H1 (cell line): ENCODE data around the gene STAT5A. TPM values are rescaled to one million over a fixed set of nuclear protein-coding genes. Genes with fewer than 3 reads are reported as not detected.
A peak's percentile ranks its signal among the peaks of the same experiment; 100 is the strongest.

Experiments used
- ASH2L ChIP-seq: fragments of 200-600, 300-600 bp; sonication (generic); IDR thresholded peaks from one replicate; pipeline ENCODE4 v1.7.1; 2017; ENCODE audit warnings: low read length
- ATF2 ChIP-seq: IDR thresholded peaks from 2 replicates; pipeline ENCODE4 v1.6.1; 2012; ENCODE audit warnings: low read length, inconsistent platforms
- BACH1 ChIP-seq: IDR thresholded peaks from 2 replicates; pipeline ENCODE4 v1.6.1; 2012; ENCODE audit warnings: low read length, improper control_type of control experiment
- BCL11A ChIP-seq, 2 experiments: IDR thresholded peaks; one replicate each; pipeline ENCODE4 v1.6.1; 2011; ENCODE audit warnings: low read depth in 2 of 2, low read length in 2 of 2, mild to moderate bottlenecking in 2 of 2
- CHD2 ChIP-seq: IDR thresholded peaks from 2 replicates; pipeline ENCODE4 v1.6.1; 2012; ENCODE audit warnings: low read length, improper control_type of control experiment
- CREB1 ChIP-seq: IDR thresholded peaks from 2 replicates; pipeline ENCODE4 v1.6.1; 2012; ENCODE audit warnings: inconsistent platforms
- EZH2 ChIP-seq: fragments of 200-600 bp; sonication (generic); IDR thresholded peaks from 2 replicates; pipeline ENCODE4 v1.7.1; 2012; ENCODE audit warnings: low read depth, mild to moderate bottlenecking, moderate library complexity, low read length, inconsistent platforms; ENCODE audit not compliant: severe bottlenecking
- HDAC6 ChIP-seq: IDR thresholded peaks from one replicate; pipeline ENCODE4 v1.7.1; 2012; ENCODE audit warnings: low read depth, mild to moderate bottlenecking, inconsistent platforms, low read length, moderate library complexity
- KDM4A ChIP-seq: IDR thresholded peaks from one replicate; pipeline ENCODE4 v1.7.1; 2012; ENCODE audit warnings: low read depth, mild to moderate bottlenecking, moderate library complexity, low read length, inconsistent platforms; ENCODE audit not compliant: severe bottlenecking
- NANOG ChIP-seq: IDR thresholded peaks from 2 replicates; pipeline ENCODE4 v1.6.1; 2011; ENCODE audit warnings: low read length, low read depth, mild to moderate bottlenecking, inconsistent platforms; ENCODE audit not compliant: insufficient read depth, poor library complexity, severe bottlenecking
- POLR2A ChIP-seq, 2 experiments: IDR thresholded peaks; 1 replicate in 1 of 2; 2 replicates in 1 of 2; pipeline ENCODE4 v1.6.1; 2011; ENCODE audit warnings: low read depth in 2 of 2, low read length in 2 of 2, mild to moderate bottlenecking in 2 of 2; ENCODE audit errors: control extremely low read depth in 1 of 2
- POLR2AphosphoS5 ChIP-seq: IDR thresholded peaks from 2 replicates; pipeline ENCODE4 v1.6.1; 2011; ENCODE audit warnings: low read depth, low read length
- POU5F1 ChIP-seq: IDR thresholded peaks from 2 replicates; pipeline ENCODE4 v1.6.1; 2011; ENCODE audit warnings: low read depth, mild to moderate bottlenecking, low read length, moderate library complexity
- RBBP5 ChIP-seq: IDR thresholded peaks from 2 replicates; pipeline ENCODE4 v1.7.1; 2012; ENCODE audit warnings: low read depth, mild to moderate bottlenecking, inconsistent platforms, low read length, moderate library complexity, borderline replicate concordance
- RXRA ChIP-seq: IDR thresholded peaks from 2 replicates; pipeline ENCODE4 v1.6.1; 2011; ENCODE audit warnings: low read depth, mild to moderate bottlenecking, low read length, moderate library complexity; ENCODE audit not compliant: insufficient read depth
- SIN3A ChIP-seq, 2 experiments: IDR thresholded peaks in 1 of 2; conservative IDR thresholded peaks in 1 of 2; 2 replicates each; pipeline ENCODE4 v1.6.1; 2011 to 2012; ENCODE audit warnings: low read length in 2 of 2, improper control_type of control experiment in 1 of 2, low read depth in 1 of 2, mild to moderate bottlenecking in 1 of 2
- SIRT6 ChIP-seq: IDR thresholded peaks from one replicate; pipeline ENCODE4 v1.7.1; 2012; ENCODE audit warnings: low read length, inconsistent platforms
- SIX5 ChIP-seq: IDR thresholded peaks from 2 replicates; pipeline ENCODE4 v1.6.1; 2011; ENCODE audit warnings: mild to moderate bottlenecking, low read depth, low read length
- SP1 ChIP-seq: IDR thresholded peaks from 2 replicates; pipeline ENCODE4 v1.6.1; 2011; ENCODE audit warnings: low read depth, low read length
- SP2 ChIP-seq: IDR thresholded peaks from 2 replicates; pipeline ENCODE4 v1.6.1; 2012; ENCODE audit warnings: mild to moderate bottlenecking, low read length, inconsistent platforms
- SP4 ChIP-seq: IDR thresholded peaks from 2 replicates; pipeline ENCODE4 v1.6.1; 2012; ENCODE audit warnings: low read length, inconsistent platforms
- TEAD4 ChIP-seq: IDR thresholded peaks from 2 replicates; pipeline ENCODE4 v1.6.1; 2012; ENCODE audit warnings: low read depth, low read length, inconsistent platforms, mixed read lengths
- YY1 ChIP-seq: IDR thresholded peaks from 2 replicates; pipeline ENCODE4 v1.6.1; 2011; ENCODE audit warnings: low read depth, mild to moderate bottlenecking, low read length
- polyA plus RNA-seq, 7 experiments: library from polyadenylated mRNA; depleted of rRNA in 3 of 7; stranded (reverse) in 5 of 7; unstranded in 2 of 7; fragments of >200 nt in 5 of 7; fragments of 200-250 nt in 2 of 7; gene quantifications; 1 replicate in 5 of 7; 2 replicates in 1 of 7; 4 replicates in 1 of 7; pipeline versions ENCODE4 v1.2.1 to v1.2.3, GENCODE V29; 2011 to 2013; ENCODE audit warnings: missing spikeins in 2 of 7, mixed read lengths in 2 of 7
- total RNA-seq: library from RNA; stranded (reverse); fragmentation: NEBNext Ultra II Directional; extraction: Animal tissue kit (Norgen Biotek cat#: 25700); gene quantifications from 2 replicates; pipeline ENCODE4 v1.2.1, GENCODE V29; 2021
- TF ChIP-seq, protein P1 (sequence below): IDR thresholded peaks from 2 replicates; pipeline ENCODE4 v1.6.1; 2011; ENCODE audit warnings: low read depth, mild to moderate bottlenecking, low read length; ENCODE audit not compliant: insufficient read depth

STAT5A gene
- total and polyA plus RNA-seq, 2 of the 8 experiments (the other 6 are each of a cell fraction or from before 2014, with no cell fraction given) = 4.2 to 5.4 TPM

DNA sequence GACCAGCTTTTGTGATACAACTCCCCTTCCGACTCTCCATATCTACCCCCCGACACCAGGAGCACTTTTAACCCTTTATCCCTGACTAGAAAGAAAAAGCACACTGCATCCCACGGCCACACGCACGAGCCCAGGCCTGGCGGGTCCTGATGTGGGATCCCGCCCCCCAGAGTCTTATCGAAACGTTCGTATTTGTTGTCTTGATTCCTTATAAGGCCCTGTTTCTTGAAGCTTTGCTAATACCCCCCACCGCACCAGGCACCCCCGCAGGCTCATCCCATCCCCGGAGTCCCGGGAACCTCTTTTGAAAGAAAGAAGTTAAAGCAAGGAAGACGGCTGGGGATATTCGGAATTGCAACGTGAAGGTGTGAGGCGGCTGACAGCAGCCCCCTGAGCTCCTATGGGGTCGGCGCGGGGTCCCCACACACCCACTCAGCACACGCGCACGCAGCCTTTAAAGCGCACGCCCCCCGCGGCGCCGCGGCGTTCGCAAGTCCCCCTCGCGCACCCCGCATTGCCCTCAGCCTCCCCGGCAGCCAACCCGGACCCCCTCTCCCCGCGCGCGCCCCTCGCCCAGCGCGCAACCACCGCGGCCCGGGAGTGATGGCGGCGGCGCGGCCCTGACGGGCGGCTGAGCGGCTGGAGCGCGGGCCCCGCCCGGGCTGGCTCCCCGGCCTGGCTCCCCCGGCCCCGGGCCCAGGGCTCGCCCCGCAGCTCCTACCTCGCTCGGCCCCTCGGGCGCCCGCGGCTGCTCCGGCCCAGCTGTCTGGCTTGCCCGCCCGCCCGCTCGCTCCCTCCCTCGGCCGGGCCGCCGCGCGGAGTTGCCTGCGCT, 12.6 kb upstream of the STAT5A start (continued):
- TF ChIP-seq SIN3A (conservative IDR thresholded peaks at IDR 0.05 in 1 of 2, IDR thresholded peaks at IDR 0.05 in 1 of 2; ENCODE audit: low read depth in 1 of 2, low read length in 2 of 2) (peak in 1 of 2 experiments; percentile 55; a peak in 1 of 4 replicates), SP4 (no peak), BACH1 (no peak), SP1 (0 out of 2 replicates have a peak, but pooled peaks have one; percentile 7), KDM4A (peak; percentile 59), SIRT6 (no peak), ATF2 (no peak), POU5F1 (no peak), SP2 (no peak), NANOG (no peak), HDAC6 (no peak), EZH2 (no peak), BCL11A (IDR thresholded peaks at IDR 0.05; ENCODE audit: low read depth in 2 of 2, low read length in 2 of 2) (no peak), YY1 (peak; percentile 74; the same call in 1 of the 2 replicates), ASH2L (peak; percentile 85), POLR2AphosphoS5 (peak; percentile 26), RBBP5 (0 out of 2 replicates have a peak, but pooled peaks have one; percentile 58), SIX5 (no peak), CHD2 (no peak), POLR2A (IDR thresholded peaks at IDR 0.05; ENCODE audit: control extremely low read depth in 1 of 2, low read depth in 2 of 2, low read length in 2 of 2) (peak in 1 of 2 experiments; percentile 75), CREB1 (no peak), TEAD4 (no peak), RXRA (no peak)
- TF ChIP-seq, protein P1, sequence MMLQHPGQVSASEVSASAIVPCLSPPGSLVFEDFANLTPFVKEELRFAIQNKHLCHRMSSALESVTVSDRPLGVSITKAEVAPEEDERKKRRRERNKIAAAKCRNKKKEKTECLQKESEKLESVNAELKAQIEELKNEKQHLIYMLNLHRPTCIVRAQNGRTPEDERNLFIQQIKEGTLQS = no peak
